LoVo (cell line): ENCODE results near the gene TSPAN5.
"Not testable (repeated sequence)": the region's sequence is repeated elsewhere in the genome, so short reads cannot be mapped to it uniquely, and the experiment has no call there.

Experiments used
- DNase-seq: peaks from one replicate; pipeline ENCODE4 v3.0.0-alpha.2; 2016; ENCODE audit warnings: low spot score

The TSPAN5 gene

DNA sequence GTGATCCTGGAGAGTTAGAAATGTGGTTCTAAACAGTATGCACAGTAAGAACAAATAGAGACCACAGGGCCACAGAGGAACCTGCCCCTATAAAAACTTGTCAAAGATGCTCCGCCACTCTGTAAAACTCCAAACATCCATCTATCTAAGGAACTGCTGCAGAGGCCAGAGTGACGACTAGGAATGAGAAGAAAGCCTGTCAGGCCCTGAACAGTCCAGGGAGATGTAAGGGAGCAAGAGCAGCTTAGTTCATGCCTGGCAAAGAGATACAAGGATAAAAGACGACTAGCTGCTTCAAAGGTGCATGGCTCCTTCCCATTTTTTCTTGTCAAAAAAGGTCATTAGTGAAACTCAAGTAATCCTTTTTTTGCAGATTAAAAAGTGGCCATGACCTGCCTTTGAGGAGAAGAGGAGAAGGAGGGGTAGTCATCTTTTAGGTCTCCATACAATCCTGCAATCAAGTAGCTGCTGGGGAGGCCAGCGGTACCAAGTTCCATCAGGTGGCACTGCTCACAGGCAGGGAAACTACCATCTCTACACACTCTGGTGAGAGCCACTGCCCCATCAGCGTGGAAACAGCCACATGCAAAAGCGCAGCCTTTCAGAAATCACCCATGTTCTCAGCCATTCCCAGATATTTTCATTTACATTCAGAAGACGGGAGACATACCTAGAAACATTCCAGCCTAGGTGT lies 162.1 kb downstream of the TSPAN5 start:
- no peak for DNase-seq

DNA sequence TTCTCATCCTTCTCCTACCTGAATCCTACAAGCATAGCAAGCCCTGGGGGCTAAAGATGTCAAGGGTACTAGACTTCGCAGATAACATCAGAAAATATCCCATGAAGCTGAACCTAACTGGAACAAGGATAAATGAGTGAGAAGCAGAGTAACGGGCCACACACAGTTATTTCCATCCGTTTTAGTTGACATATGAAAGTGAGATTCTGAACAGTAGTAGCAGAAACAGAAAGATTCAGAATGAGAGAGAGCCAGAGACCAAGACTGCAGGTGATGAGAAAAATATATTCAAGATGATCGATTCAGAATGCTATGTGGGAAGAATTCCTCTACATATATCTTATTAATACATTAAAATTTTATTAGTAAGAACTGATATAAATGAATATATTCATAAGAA lies 165.1 kb downstream of the TSPAN5 start:
- DNase-seq: no peak

DNA sequence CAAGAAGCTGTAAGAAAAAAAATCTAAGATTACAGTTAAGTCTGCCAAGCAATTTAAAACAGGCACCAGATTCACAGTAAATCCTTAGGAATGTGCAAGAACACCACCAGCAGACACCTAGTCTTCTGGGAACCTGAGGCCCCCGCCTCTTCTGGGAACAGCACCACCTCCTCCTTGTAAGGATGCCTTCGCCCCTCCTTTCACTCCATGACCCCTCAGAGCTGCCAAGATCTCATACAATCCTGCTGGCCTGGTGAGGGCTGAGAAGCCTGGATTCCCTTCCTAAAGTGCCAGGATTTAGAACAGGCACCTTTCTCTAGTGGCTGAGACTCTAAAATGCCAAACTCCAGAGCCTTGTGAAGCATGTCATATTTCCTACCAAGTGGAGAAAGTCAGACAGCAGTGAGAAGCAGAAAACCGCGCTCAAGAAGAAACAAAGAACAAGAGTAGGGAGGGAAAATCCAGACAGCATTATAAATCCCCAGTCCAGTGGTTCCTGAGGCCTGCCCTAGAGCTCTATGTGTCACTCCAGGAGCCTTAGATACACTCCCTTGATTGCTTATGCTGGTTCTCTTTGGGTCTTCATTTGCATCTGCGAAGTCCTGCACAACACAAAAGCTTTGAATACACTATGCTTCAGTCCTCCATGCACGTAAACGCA lies 166.4 kb downstream of the TSPAN5 start:
- DNase-seq: no peak

DNA sequence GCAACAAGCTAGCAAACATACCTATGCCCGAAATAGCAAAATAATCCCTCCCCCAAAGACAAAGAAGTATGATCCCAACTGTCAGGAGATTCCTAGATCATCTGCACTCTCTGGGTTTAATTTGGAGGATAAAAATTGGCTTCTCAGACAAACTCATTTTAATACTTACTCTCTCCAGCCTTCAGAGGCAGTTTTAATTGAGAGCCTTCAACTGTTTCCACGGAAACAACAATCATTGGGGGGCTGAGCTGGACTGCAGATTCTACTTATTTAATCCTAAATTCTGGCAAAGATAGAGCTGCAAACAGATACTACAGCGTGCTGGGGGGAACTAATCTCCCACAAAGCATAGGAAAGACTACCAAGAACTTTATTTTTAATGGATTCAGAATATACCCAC lies 168.2 kb downstream of the TSPAN5 start:
- DNase-seq: no peak

DNA sequence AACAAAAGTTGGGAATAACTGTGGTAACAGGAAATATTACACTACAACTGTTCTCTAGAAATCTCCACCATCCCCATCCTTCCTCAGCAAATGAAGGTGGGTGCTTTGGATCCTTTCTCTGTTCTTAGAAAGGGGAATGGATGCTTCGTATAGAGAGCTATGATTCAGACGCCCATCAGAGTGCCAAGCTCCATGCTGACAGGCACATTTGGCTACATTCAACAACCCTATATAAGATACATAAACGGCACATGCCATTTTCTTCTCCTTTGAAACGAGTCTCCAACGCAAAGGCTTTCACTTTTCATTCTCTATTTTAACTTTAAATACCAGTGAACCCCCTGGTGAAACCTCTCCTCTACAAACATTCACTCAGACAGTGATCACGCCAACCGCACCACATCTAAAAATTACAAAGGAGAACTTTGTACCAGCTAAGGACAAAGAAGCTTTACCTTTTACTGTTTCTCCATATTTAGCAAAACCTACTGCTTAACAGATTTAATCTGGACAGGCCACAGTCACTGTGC lies 172.5 kb downstream of the TSPAN5 start:
- DNase-seq: no peak

DNA sequence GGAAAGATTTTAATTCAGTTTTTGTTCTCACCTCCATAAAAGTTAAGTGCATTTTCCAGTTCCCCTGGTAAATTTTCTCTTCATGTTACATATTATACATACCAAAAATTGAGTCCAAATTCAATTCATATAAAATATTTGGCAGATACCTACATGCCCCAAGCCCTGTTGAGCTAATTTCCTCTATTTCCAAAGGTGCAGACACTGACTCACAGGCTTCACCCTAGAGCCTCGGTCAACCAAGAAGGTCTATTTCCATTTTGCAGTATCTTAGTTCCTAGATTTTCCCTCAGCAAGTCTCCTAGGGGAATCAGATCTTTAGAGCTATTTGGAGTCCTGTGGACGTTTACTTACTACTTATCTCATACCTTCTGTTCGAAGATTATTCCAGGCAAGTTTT lies 174.4 kb downstream of the TSPAN5 start:
- no peak for DNase-seq

DNA sequence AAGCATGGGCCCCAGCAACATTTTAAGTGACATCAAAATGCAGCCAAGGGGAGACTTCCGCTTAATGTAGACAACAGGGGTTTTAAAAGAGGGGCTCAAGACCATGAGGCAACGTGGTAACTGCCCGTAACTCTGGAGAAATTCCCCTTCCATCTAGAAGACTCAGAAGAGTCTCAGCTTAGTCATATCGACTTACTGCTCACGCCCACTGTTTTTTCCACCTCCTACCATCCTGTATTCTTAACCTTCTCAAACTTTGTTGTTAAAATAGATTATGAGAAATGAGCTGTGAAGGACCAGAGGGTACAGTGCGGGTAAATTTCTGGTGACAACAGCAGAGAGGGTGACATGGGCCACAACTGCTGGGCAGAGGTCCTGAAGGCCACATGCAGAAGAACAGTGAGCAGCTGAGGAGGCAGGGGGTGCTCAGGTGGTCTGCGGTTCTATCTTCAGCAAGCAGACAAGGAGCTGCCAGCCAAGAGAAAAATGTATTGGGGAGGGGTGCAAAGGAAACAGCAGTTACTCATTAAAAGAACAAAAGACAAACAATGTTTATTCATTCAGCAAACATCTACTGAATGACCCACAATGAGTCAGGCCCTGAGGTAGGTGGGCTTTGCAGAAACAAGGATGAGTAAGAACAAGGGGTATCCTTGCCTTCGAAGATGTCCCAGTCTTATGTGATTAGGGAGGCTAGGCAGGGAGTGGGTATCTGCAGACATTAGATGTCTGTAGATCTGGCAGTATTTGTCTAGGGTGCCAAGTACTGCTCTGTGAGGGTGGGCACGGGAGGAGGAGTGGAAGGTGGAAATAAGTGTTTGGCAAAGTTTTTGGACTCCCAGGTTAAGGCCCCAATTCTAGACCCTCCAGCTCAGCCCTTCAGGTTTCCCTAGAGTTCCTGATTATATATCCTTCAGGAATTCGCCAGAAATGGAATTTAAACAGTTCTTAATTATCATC lies 175.3 kb downstream of the TSPAN5 start:
- no peak for DNase-seq

DNA sequence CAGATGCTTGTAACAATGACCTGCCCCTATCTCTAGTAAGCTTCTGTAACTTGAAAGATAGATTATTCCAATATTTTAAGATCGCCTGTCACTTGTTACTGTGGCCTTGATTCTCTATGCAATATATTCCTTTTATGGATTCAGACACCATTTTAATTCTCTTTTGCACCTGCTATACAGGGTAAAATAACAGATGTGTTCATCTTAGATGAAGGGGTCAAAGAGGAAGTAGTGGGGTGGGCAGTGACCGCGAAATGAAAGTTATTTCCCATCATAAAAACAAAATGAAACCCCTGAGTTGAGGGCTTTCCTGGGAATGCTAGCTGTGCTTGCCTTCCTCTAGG lies 175.9 kb downstream of the TSPAN5 start:
- no peak for DNase-seq

DNA sequence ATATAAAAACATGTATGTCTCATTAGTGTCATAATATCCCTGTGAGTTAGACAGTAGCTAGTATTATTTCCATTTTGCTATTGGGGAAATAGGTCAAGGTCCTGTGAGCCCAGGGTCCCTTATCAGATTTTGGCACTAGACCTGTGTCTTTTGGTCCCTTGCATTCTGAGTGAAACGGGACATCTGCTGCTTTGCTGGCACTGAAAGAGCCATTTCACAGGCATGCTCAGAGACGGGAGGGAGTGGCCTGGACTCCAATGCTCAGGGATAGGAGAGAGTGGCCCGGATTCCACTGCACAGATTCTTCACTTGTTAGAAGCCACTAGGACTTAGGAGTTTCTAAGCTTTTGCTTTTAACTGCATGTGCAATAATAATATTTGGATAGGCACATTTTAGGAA lies 177.2 kb downstream of the TSPAN5 start:
- no peak for DNase-seq

DNA sequence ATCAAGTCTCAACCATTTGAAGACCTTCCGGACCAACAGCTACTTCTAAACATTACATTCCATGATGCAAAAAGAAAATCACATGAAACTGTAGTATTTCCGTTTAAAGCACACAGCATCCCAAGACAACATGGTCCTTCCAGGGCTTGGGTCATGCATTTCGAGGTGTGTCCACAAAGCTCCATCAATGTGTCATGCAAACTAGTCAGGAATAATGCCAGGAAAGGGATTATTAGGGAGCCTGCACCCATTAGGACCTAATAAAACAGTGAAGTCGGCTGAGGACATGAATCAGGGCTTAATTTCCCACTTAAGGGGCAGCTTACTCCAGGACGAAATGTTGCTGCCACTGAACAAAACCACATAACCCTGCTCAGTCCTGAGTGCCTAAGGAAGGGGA lies 177.9 kb downstream of the TSPAN5 start:
- DNase-seq: no peak

DNA sequence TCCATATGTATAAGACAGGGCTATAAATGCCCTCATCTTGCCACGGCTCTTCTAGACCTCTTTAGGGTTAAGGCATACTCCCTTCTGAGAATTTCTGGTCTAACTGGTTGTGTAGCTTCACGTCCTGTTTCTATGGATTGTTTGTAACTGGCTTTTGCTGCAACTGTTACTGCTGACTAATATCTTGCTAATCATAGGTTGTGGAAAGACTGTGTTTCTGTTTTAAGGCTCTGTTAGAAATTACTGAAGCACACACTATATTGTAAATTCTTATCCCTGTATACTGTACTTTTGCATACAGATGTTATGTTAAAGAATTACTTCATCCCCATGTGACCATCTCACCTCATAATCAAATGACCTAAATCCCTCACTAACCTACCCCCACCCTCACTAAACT lies 178.8 kb downstream of the TSPAN5 start:
- DNase-seq: not testable (repeated sequence)

DNA sequence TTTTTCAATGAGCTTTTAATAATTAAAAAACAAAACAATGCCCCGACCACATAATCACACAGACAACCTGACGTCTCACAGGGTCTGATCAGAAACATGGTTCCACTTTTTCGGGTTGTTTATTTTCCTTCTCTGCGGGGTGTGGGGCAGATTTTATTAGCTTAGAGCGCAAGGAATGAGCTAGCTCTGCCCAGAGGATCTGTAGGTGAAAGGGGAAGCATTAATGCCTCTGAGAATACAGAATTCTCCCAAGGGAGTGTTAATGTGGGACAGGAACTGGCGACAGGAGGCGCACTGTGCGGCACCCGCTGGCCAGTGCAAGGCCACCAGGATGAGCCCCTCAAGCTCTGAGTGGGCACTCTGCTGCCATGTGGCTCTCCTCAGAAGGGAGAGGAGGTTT lies 181.5 kb downstream of the TSPAN5 start:
- no peak for DNase-seq

DNA sequence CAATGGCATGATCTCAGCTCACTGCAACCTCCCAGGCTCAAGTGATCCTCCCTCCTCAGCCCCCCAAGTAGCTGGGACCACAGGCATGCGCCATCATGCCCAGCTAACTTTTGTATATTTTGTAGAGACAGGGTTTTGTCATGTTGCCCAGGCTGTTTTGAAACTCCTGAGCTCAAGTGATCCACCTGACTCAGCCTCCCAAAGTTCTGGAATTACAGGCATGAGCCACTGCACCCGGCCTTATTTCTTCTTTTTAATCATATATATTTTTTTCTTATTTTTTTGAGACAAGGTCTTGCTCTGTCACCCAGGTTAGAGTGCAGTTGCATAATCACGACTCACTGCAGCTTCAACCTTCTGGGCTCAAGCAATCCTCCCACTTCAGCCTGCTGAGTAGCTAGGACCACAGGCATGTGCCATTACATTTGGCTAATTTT lies 184.0 kb downstream of the TSPAN5 start:
- DNase-seq: no peak

DNA sequence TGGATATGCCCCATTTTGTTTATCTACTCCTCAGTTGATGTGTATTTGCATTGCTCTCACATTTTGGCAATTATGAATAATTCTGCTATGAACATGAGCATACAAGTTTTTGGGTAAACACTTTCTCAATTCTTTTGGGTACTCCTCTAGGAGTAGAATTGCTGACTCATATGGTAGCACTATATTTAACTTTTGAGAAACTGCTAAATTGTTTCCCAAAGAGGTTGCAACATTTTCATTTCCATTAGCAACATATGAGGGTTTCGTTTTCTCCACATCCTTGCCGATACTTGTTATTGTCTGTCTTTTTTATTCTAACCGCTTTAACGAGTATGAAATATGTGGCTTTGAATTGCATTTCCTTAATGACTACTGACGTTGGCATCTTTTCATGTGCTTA lies 185.4 kb downstream of the TSPAN5 start:
- no peak for DNase-seq

DNA sequence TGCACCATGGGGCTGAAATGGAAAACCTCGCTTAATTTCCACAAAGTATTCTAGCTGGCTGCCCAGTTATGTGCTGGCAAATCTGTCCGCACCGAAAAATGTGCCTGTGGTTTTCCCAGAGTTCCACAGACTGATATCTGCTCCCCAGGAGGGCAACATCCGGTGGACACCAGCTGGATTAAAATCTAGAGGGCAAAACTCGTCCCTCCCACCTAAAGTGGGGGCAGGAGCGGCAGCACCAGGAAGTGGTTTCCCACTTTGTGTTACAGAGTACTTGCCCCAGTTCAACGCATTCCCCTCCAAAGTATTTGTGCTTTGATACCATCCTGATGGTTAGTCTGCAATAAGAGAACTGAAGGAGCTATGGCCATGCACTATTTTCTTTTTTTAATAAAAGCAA lies 187.6 kb downstream of the TSPAN5 start:
- no peak for DNase-seq

DNA sequence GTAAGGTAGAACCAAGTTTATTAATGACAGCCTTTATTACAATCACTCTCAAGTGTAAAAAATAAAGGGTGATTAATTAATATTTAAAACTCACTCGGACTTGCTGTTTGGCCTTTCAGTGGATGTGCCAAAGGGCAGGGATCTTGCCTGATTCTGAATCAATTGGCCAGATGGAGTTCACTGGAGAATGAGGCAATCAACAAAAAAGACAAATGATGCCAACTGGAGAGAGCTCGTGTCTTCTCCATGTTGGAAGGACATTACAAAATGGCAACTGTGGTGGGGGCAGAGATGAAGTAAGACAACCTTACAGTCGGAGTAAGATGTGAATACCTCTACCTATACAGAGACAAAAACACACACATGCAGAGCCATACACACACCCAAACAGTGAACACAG lies 188.0 kb downstream of the TSPAN5 start:
- no peak for DNase-seq

DNA sequence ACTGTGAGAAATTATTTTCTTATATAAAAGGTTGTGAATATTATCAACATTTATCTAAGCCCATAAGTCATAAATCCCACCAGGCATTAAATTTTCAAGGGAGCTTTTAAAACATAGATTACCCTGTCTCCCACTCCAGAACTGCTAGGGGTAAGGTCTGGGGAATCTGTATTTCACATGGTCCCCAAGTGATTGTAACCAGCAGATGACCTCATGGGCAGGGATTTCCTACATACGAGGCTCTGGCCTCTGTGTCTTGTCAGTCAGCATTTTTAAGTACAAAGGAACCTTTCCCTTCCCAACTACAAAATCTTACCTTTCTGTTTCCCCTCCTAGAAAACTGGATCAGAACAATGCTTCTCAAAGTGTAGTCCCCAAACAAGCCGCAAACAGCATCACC lies 188.6 kb downstream of the TSPAN5 start:
- DNase-seq: no peak

DNA sequence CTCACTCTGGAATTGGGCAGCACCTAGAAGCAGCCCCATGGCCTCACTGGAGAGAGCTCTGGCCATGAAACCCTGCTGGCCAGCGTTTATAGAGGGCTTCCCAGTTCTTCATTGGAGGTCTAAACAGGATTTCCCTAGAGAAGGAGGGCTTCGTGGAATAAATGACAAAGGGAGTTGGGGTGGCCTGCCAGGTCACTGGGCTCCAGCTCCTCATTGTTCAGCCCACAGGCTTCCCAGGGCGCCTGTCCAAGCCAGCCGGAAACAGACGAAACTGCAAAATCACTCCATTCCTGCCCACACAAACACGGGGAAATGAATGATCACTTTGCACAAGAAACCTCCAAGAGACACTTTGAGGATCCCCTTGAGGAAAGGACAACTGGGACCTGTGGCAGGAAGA lies 189.7 kb downstream of the TSPAN5 start:
- DNase-seq: no peak

DNA sequence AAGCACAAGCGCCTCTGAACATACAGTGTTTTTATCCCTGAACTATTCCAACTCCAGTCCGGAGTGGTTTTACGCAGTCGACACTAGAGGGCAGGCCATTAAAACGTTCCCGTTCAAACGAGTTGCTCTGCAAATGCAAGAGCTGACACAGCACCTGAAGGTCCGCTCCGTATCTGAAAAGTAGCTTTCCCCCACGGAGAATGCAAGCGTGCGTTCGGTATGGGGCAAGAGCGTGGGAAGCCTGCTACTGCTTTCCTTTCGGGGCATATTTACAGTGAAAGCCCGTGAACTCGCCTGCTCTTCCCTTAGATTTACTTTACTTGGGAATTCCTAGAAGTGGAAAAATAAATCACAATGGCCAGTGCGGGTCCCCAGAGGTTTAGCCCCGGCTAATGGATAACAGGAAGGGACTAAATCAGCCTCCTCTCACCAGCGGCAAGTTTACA lies 190.8 kb downstream of the TSPAN5 start:
- DNase-seq: peak; percentile 84

DNA sequence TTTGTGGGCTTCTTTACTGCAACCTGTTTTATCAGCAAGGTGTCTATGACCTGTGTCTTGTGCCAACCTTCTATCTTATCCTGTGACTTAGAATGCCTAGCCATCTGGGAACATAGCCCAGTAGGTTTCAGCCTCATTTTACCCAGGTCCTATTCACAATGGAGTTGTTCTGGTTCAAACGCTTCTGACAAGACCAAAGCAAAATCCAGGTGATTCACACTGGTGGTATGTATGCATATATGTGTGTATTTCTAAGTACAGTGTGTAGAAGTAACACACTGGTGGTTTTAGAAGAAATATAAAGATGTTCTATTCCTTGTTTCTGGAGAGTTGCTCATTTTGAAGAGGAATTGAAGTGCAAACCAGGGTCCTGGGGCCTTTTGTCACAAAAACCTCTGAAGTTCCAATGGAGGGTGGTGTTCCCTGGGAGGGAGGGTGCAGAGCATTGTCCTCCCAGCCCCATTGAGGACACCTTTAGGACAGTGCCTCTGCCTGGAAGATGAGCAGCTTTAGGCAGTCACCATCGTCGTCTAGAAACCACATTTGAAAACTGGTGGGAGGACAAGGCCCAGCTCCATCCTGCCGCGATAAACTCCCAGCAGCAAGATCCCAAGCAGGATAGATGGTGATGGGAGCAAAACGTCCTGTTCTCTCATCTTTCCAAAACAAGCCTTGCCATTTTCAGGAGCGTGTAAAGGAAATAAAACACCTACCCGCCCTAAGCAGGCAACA lies 191.4 kb downstream of the TSPAN5 start:
- no peak for DNase-seq

DNA sequence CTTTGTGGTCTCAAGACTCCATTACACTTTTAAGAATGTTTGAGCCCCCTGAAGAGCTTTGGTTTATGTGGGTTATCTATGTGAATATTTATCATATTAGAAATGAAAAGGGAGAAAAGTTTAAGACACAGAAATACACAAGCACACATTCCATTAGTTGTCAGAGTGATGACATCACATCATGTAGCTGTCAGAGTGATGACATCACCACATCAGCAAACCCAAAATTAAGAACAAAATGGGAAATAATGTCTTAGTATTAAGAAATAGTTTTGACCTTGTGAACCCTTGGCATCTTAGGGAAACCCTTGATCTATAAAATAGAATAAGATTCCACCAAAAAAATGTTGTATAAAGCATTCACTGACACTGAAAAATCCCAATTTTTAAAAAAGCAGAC lies 195.9 kb downstream of the TSPAN5 start:
- no peak for DNase-seq
